Measurements from ENCODE around the gene ACTR8.

The ACTR8 gene

GRCh38 chr3:53863145-53863544, 18.8 kb downstream of the ACTR8 start:
- no peak for DNase-seq (ENCODE audit: low read depth in 2 of 2)

GRCh38 chr3:53862241-53862640, 19.7 kb downstream of the ACTR8 start:
- DNase-seq (ENCODE audit: low read depth in 2 of 2), result no peak

GRCh38 chr3:53860196-53860595, 21.8 kb downstream of the ACTR8 start:
- no peak for DNase-seq (ENCODE audit: low read depth in 2 of 2)

GRCh38 chr3:53859178-53859577, 22.8 kb downstream of the ACTR8 start:
- DNase-seq (ENCODE audit: low read depth in 2 of 2), result no peak

GRCh38 chr3:53858096-53858741, 23.7 kb downstream of the ACTR8 start:
- DNase-seq (ENCODE audit: low read depth in 2 of 2), result no peak

DNA sequence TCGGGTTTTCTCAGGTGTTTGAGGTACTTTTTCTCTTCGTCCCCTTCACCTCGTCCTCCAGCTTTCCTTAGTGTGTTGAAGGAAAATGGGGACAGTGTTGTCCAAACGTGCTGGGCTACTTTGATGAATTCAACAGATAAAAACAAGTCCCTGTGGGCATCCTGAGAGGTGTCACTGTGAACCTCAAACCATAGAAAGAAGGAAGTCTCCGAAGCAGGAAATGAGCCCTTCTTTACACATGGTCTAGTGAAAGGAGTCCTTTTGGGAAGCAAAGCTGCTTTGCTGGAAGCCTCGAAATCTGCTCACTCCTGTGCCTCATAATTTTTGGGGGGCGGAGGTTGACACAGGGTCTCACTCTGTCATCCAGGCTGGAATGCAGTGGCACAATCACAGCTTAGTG, 25.0 kb downstream of the ACTR8 start:
- DNase-seq (ENCODE audit: low read depth in 2 of 2), result no peak

DNA sequence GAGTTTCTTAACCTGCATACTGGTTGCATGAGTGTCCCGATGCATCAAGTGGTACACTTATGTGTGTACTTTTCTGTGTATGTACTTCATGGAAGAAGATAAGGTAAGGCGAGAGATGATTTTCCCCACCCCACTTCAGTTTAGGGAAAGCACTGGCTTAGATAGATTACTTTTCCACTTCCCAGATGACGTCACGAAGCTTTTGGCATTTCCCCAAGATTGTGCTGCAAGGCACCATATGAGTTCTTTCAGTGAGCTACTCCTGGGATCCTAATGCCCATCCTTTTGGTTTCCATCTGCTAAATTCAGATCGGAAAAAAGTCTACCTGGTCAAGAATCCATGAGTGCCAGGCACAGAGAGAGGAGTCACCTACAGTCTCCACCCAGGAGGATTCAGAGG, 31.1 kb downstream of the ACTR8 start:
- no peak for DNase-seq (ENCODE audit: low read depth in 2 of 2)

DNA sequence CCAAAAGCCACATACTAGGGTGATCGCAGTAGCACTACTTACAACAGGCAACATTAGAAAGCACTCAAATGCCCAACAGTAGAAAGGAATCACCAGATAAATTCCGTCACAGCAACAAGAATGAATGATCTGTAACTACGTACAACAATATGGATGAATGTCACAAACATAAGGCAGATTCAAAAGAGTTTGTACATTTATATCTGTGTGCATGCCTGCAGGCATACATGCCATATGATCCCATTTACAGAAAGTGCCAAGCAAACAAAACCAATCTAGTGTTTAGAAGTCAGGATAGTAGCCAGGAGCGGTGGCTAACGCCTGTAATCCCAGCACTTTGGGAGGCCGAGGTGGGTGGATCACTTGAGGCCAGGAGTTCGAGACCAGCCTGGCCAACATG, 32.0 kb downstream of the ACTR8 start:
- no peak for DNase-seq (ENCODE audit: low read depth in 2 of 2)

- DNase-seq (ENCODE audit: low read depth in 2 of 2), result no peak
Measured at GRCh38 chr3:53846851-53847155, 35.1 kb downstream of the ACTR8 start.

DNA sequence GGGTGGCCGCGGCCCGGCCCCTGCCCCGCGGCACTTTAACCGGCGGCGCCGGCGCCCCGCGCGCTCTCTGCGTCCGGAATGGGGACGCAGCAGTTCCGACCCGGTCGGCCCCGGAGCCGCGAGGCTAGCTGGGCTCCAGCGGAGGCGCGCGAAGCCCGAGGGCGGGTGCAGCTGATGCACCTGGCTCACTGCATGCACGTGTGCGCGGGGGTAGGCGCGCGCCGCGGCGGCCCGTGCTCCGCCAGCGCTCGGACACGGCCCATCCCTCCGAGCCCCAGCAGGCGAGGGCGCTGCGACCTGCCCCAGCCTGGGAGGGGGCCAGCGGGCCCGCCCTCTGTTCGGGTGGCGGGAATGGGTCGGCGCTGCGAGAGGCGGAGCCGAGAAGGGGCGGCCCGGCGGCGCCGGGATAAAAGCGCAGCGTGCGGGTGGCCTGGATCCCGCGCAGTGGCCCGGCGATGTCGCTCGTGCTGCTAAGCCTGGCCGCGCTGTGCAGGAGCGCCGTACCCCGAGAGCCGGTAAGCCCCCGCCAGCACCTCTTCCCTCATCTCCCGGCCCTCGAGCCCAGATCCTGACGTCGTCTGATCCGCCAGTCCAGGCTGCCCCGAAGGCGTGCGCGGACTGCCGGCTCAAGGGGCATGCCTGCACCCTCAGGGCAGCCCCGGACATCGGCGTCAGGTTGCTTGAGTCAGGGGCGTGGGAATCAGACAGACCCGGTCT, 35.7 kb downstream of the ACTR8 start, which contains the start of the genes CHDH and IL17RB:
TSS of gene CHDH (minus strand) at position 286 of the 717 bp plus-strand sequence. CDS start 22,411 bp downstream, outside the sequence.
TSS of gene IL17RB (plus strand) at position 435 of the 717 bp plus-strand sequence. CDS start at position 456, 21 bp downstream.
- DNase-seq (ENCODE audit: low read depth in 2 of 2), result no peak

- DNase-seq (ENCODE audit: low read depth in 2 of 2), result no peak
Measured at GRCh38 chr3:53845881-53846133, 36.1 kb downstream of the ACTR8 start.

- no peak for DNase-seq (ENCODE audit: low read depth in 2 of 2)
Measured at GRCh38 chr3:53845103-53845880, 36.7 kb downstream of the ACTR8 start.

DNA sequence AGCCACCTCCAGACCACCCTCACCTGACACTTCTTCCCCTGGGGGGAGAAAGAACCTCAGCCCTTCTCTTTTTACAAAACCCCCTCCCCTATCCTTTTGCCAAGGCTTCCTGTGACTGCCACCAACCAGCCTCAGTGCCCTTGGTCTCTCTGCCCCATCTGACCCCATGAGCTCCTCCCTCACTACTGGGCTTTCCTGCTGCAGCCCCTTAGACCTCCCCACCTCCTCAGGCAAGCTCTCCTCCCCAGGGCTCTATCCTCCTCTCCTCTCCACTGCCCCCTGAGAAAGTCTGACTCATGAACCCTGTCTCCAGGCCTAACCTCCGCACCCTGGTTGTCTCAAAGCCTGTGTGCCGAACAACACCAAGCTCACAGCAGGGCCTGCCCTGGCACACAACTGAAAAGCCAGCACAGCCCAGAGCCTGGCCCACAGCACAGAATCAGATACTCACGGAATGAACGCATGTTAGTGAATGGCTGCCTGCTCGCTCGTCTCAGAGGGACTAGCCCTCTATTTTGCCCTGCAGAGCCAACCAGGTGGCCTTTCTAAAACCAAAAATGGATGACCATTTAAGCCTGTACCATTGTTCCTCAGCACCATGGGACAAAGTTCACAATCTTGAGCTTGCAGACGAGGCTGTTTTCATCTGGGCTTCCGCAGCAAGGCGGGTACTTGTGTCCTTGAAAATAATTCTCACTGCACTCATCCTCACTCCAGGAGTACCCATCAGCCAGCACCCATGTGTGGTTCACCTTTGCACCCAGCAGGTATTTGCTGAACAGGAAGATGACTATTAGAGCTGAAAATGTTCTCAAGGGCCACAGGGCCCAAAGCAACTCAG, 37.5 kb downstream of the ACTR8 start:
- DNase-seq (ENCODE audit: low read depth in 2 of 2), result no peak

- DNase-seq (ENCODE audit: low read depth in 2 of 2), result no peak
Measured at GRCh38 chr3:53843195-53844177, 38.5 kb downstream of the ACTR8 start.

- no peak for DNase-seq (ENCODE audit: low read depth in 2 of 2)
Measured at GRCh38 chr3:53842436-53843194, 39.3 kb downstream of the ACTR8 start.

DNA sequence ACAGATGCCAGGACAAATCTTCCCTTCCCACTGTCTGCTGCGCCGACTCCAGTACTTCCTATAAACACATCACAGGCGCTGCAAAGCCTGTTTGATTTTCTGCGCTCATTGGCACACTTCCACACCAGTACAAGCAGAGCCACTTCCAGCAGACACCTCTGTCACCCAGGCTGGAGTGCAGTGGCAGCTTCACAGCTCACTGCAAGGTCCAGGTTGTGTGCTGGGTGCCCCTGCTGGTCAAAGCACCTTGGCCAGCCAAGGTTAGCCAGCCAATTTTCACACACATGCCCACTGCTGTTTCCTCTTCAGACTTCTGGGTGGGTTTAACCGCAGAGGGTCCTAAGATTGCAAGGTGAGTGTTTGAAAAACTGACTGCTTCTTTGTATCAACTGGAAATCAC, 40.7 kb downstream of the ACTR8 start:
- no peak for DNase-seq (ENCODE audit: low read depth in 2 of 2)

DNA sequence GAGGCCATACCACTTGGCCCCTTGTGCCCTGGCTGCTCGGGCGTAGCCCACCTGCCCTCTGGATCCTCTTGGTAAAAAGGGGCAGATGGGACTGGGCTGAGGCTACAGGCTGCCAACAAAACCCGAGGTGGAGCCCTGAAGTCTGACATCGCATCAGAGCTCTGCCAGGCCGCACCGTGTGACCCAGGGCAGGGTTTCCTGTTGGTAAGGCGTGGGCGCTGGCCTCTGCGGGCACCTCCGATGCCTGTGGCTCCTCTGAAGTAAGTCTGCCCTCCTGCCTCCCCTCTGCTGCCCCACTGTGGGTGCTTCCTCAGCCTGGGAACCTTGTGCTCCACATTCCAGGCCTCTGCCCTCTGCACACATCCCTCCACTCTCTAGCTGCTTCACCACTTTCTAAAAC, 44.6 kb downstream of the ACTR8 start:
- no peak for DNase-seq (ENCODE audit: low read depth in 2 of 2)

GRCh38 chr3:53836084-53836872, 45.7 kb downstream of the ACTR8 start:
- DNase-seq (ENCODE audit: low read depth in 2 of 2), result no peak

DNA sequence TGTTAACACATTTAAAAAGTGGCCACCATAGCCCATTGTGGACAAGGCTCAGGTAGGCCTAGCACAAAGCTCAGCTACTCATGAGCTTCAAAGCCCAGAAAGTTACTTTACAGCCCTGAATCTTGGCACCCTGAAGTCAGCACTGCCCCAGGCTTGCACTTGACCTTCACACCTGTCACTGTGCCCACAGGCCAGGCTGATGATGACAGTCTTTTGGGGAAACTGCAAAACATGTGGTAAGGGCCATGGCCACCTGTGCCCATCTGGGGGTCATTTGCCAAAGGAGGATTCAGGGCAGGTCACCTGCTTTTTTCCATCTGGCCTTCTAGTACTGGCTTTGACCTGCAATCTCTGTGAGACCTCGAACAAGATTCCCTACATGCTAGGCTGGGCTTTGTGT, 46.7 kb downstream of the ACTR8 start:
- DNase-seq (ENCODE audit: low read depth in 2 of 2), result no peak

Data from stimulated activated CD8-positive, alpha-beta memory T cell treated with anti-CD3 and anti-CD28 coated beads, Interleukin-7, amount 100 ng/mL, for 4 hours (primary cell).